Suprapubic skin (tissue), 3 donors: ENCODE measurements around the gene TRABD2A.

Experiments used
- POLR2A ChIP-seq, 2 donors: fragments of 450-650 bp; IDR thresholded peaks; one replicate each; pipeline ENCODE4 v1.6.1; 2017; ENCODE audit warnings: antibody characterized with exemption in 2 of 2, mild to moderate bottlenecking in 2 of 2, moderate library complexity in 2 of 2
- TF ChIP-seq, protein P1 (sequence below), 2 donors: fragments of 200-600 bp in 1 of 2; fragments of 450-650 bp in 1 of 2; sonication (generic) in 1 of 2; IDR thresholded peaks; one replicate each; pipeline ENCODE4 v1.5.1; 2016 to 2019; ENCODE audit warnings: antibody characterized with exemption in 2 of 2, mild to moderate bottlenecking in 1 of 2, moderate library complexity in 1 of 2

- TF ChIP-seq, protein P1, sequence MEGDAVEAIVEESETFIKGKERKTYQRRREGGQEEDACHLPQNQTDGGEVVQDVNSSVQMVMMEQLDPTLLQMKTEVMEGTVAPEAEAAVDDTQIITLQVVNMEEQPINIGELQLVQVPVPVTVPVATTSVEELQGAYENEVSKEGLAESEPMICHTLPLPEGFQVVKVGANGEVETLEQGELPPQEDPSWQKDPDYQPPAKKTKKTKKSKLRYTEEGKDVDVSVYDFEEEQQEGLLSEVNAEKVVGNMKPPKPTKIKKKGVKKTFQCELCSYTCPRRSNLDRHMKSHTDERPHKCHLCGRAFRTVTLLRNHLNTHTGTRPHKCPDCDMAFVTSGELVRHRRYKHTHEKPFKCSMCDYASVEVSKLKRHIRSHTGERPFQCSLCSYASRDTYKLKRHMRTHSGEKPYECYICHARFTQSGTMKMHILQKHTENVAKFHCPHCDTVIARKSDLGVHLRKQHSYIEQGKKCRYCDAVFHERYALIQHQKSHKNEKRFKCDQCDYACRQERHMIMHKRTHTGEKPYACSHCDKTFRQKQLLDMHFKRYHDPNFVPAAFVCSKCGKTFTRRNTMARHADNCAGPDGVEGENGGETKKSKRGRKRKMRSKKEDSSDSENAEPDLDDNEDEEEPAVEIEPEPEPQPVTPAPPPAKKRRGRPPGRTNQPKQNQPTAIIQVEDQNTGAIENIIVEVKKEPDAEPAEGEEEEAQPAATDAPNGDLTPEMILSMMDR (IDR thresholded peaks at IDR 0.05): no peak
- TF ChIP-seq POLR2A (IDR thresholded peaks at IDR 0.05): no peak
These were observed 36.7 kb downstream of the TRABD2A start for GRCh38 chr2:84844141-84844540.
